GM12878 (cell line): Measurements from ENCODE around the gene TPO. TPM values are rescaled to one million over a fixed set of nuclear protein-coding genes. Genes with fewer than 3 reads are reported as not detected.

ENCODE experiments used
- ESRRA ChIP-seq: IDR thresholded peaks from 2 replicates; pipeline ENCODE4 v1.6.1; 2012; ENCODE audit warnings: mild to moderate bottlenecking, low read length, improper control_type of control experiment
- MTA2 ChIP-seq: fragments of 450-650 bp; IDR thresholded peaks from 2 replicates; pipeline ENCODE4 v1.6.1; 2016; ENCODE audit warnings: low read depth, mild to moderate bottlenecking, moderate library complexity
- MYB ChIP-seq: fragments of 150-350 bp; IDR thresholded peaks from 2 replicates; pipeline ENCODE4 v1.6.1; 2014; ENCODE audit warnings: mild to moderate bottlenecking, low read depth, low read length, borderline replicate concordance
- polyA plus RNA-seq, 11 experiments: library from polyadenylated mRNA; depleted of rRNA in 4 of 11; unstranded in 6 of 11; stranded (reverse) in 5 of 11; fragments of >200 nt; fragmentation: Nextera tagmentation in 4 of 11; fragmentation: Illumina TruSeq in 1 of 11; extraction: Ambion mirVana in 4 of 11; extraction: Trizol in 1 of 11; gene quantifications; 1 replicate in 1 of 11; 2 replicates in 10 of 11; pipeline versions ENCODE4 v1.2.1 to v1.2.3, GENCODE V29; 2011 to 2016; ENCODE audit warnings: inconsistent platforms in 2 of 11, missing spikeins in 2 of 11, low read depth in 1 of 11
- total RNA-seq, 4 experiments: library from RNA; depleted of rRNA in 3 of 4; stranded (reverse); fragments of >200 nt in 3 of 4; fragmentation: Illumina TruSeq in 1 of 4; extraction: Trizol in 1 of 4; gene quantifications; 2 replicates each; pipeline versions ENCODE4 v1.2.1 to v1.2.3, GENCODE V29; 2013 to 2021
- TF ChIP-seq, protein P1 (sequence below): fragments of 450-650 bp; IDR thresholded peaks from 2 replicates; pipeline ENCODE4 v1.6.1; 2016; ENCODE audit warnings: mild to moderate bottlenecking
- TF ChIP-seq, protein P2 (sequence below): IDR thresholded peaks from 2 replicates; pipeline ENCODE4 v1.6.1; 2012; ENCODE audit warnings: improper control_type of control experiment, low read depth, low read length; ENCODE audit not compliant: insufficient replicate concordance
- TF ChIP-seq, protein P3 (sequence below): fragments of 450-650 bp; IDR thresholded peaks from 2 replicates; pipeline ENCODE4 v1.6.1; 2016; ENCODE audit warnings: mild to moderate bottlenecking

Gene TPO
- total and polyA plus RNA-seq, 10 of the 15 experiments (the other 5 are each of a cell fraction or from before 2014, with no cell fraction given) = 0.07 to 0.11 TPM; not detected in 8

DNA sequence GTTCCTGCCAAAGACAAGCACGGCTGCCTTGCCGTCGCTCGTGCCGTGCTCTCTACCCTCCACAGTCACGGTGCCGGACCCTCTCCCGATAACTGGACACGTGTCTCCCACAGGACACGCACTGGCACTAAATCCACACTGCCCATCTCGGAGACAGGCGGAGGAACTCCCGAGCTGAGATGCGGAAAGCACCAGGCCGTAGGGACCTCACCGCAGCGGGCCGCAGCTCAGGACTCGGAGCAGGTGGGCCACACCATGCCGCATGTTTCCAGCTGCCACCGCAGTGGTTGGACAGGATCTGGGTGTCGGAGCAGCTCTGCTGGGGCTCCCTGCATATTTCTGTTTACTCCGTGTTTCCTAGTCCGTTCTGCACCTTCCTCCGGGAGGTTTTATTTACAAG, 127.2 kb downstream of the TPO start (continued):
- TF ChIP-seq, protein P1, sequence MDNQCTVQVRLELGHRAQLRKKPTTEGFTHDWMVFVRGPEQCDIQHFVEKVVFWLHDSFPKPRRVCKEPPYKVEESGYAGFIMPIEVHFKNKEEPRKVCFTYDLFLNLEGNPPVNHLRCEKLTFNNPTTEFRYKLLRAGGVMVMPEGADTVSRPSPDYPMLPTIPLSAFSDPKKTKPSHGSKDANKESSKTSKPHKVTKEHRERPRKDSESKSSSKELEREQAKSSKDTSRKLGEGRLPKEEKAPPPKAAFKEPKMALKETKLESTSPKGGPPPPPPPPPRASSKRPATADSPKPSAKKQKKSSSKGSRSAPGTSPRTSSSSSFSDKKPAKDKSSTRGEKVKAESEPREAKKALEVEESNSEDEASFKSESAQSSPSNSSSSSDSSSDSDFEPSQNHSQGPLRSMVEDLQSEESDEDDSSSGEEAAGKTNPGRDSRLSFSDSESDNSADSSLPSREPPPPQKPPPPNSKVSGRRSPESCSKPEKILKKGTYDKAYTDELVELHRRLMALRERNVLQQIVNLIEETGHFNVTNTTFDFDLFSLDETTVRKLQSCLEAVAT = no peak
- TF ChIP-seq, protein P2, sequence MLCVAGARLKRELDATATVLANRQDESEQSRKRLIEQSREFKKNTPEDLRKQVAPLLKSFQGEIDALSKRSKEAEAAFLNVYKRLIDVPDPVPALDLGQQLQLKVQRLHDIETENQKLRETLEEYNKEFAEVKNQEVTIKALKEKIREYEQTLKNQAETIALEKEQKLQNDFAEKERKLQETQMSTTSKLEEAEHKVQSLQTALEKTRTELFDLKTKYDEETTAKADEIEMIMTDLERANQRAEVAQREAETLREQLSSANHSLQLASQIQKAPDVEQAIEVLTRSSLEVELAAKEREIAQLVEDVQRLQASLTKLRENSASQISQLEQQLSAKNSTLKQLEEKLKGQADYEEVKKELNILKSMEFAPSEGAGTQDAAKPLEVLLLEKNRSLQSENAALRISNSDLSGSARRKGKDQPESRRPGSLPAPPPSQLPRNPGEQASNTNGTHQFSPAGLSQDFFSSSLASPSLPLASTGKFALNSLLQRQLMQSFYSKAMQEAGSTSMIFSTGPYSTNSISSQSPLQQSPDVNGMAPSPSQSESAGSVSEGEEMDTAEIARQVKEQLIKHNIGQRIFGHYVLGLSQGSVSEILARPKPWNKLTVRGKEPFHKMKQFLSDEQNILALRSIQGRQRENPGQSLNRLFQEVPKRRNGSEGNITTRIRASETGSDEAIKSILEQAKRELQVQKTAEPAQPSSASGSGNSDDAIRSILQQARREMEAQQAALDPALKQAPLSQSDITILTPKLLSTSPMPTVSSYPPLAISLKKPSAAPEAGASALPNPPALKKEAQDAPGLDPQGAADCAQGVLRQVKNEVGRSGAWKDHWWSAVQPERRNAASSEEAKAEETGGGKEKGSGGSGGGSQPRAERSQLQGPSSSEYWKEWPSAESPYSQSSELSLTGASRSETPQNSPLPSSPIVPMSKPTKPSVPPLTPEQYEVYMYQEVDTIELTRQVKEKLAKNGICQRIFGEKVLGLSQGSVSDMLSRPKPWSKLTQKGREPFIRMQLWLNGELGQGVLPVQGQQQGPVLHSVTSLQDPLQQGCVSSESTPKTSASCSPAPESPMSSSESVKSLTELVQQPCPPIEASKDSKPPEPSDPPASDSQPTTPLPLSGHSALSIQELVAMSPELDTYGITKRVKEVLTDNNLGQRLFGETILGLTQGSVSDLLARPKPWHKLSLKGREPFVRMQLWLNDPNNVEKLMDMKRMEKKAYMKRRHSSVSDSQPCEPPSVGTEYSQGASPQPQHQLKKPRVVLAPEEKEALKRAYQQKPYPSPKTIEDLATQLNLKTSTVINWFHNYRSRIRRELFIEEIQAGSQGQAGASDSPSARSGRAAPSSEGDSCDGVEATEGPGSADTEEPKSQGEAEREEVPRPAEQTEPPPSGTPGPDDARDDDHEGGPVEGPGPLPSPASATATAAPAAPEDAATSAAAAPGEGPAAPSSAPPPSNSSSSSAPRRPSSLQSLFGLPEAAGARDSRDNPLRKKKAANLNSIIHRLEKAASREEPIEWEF = no peak
- TF ChIP-seq, protein P3, sequence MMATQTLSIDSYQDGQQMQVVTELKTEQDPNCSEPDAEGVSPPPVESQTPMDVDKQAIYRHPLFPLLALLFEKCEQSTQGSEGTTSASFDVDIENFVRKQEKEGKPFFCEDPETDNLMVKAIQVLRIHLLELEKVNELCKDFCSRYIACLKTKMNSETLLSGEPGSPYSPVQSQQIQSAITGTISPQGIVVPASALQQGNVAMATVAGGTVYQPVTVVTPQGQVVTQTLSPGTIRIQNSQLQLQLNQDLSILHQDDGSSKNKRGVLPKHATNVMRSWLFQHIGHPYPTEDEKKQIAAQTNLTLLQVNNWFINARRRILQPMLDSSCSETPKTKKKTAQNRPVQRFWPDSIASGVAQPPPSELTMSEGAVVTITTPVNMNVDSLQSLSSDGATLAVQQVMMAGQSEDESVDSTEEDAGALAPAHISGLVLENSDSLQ = no peak
- TF ChIP-seq MTA2 (no peak), MYB (no peak), ESRRA (no peak)
